ENCODE measurements around the gene UBE2D3. TPM values are rescaled to one million over a fixed set of nuclear protein-coding genes. Genes with fewer than 3 reads are reported as not detected.
A peak's percentile ranks its signal among the peaks of the same experiment; 100 is the strongest.

Gene UBE2D3
- total and polyA plus RNA-seq, 4 donors, result 207 to 263 (median 247) TPM

- Histone ChIP-seq H3K27me3 (ENCODE audit: control insufficient read depth, insufficient read depth, low read length) (no peaks in the 10 kb centered on the region), H3K27ac (ENCODE audit: low read depth, low read length) (no peak overlapping the region), H3K9me3 (ENCODE audit: control insufficient read depth, insufficient read depth, low read length) (no peaks in the 10 kb centered on the region), H3K36me3 (ENCODE audit: control insufficient read depth, insufficient read depth, low read length) (no peaks in the 10 kb centered on the region), H3K4me1 (ENCODE audit: control insufficient read depth, insufficient read depth, low read length) (peaks cover 3% of the 10 kb centered on the region), H3K4me3 (ENCODE audit: low read depth, low read length) (no peak overlapping the region)
- no CpG with 5 or more reads among the region's 1 CpG for WGBS (ENCODE audit: insufficient coverage)
- no peak for DNase-seq (ENCODE audit: low read depth in 4 of 6, low spot score in 6 of 6)
These were observed 5.3 kb upstream of the UBE2D3 start for GRCh38 chr4:102832667-102833066.

GRCh38 chr4:102832105-102832504, 4.8 kb upstream of the UBE2D3 start:
- DNase-seq (ENCODE audit: low read depth in 4 of 6, low spot score in 6 of 6), result no peak
- WGBS (ENCODE audit: insufficient coverage), result 86% methylated on average over 3 of the region's 4 CpGs
- no peak overlapping the region for H3K27ac ChIP-seq (ENCODE audit: low read depth, low read length)
- no peaks in the 10 kb centered on the region for H3K9me3 ChIP-seq (ENCODE audit: control insufficient read depth, insufficient read depth, low read length)
- H3K27me3 ChIP-seq (ENCODE audit: control insufficient read depth, insufficient read depth, low read length), result no peaks in the 10 kb centered on the region
- H3K4me1 ChIP-seq (ENCODE audit: control insufficient read depth, insufficient read depth, low read length), result peaks cover 3% of the 10 kb centered on the region
- no peak overlapping the region for H3K4me3 ChIP-seq (ENCODE audit: low read depth, low read length)
- no peaks in the 10 kb centered on the region for H3K36me3 ChIP-seq (ENCODE audit: control insufficient read depth, insufficient read depth, low read length)

- H3K4me3 ChIP-seq (ENCODE audit: low read depth, low read length), result no peak overlapping the region
- no peaks in the 10 kb centered on the region for H3K27me3 ChIP-seq (ENCODE audit: control insufficient read depth, insufficient read depth, low read length)
- WGBS (ENCODE audit: insufficient coverage), result no CpG with 5 or more reads among the region's 7 CpGs
- H3K36me3 ChIP-seq (ENCODE audit: control insufficient read depth, insufficient read depth, low read length), result no peaks in the 10 kb centered on the region
- peaks cover 3% of the 10 kb centered on the region for H3K4me1 ChIP-seq (ENCODE audit: control insufficient read depth, insufficient read depth, low read length)
- H3K27ac ChIP-seq (ENCODE audit: low read depth, low read length), result no peak overlapping the region
- no peak for DNase-seq (ENCODE audit: low read depth in 4 of 6, low spot score in 6 of 6)
- H3K9me3 ChIP-seq (ENCODE audit: control insufficient read depth, insufficient read depth, low read length), result no peaks in the 10 kb centered on the region
These were observed 2.5 kb upstream of the UBE2D3 start for GRCh38 chr4:102829803-102830202.

- no peaks in the 10 kb centered on the region for H3K27me3 ChIP-seq (ENCODE audit: control insufficient read depth, insufficient read depth, low read length)
- H3K27ac ChIP-seq (ENCODE audit: low read depth, low read length), result peak overlapping the region; percentile 100
- 0% methylated on average over 4 of the region's 4 CpGs for WGBS (ENCODE audit: insufficient coverage)
- peak overlapping the region; percentile 99 for H3K4me3 ChIP-seq (ENCODE audit: low read depth, low read length)
- DNase-seq (ENCODE audit: low read depth in 4 of 6, low spot score in 6 of 6), result no peak
- H3K4me1 ChIP-seq (ENCODE audit: control insufficient read depth, insufficient read depth, low read length), result peaks cover 3% of the 10 kb centered on the region
- no peaks in the 10 kb centered on the region for H3K9me3 ChIP-seq (ENCODE audit: control insufficient read depth, insufficient read depth, low read length)
- H3K36me3 ChIP-seq (ENCODE audit: control insufficient read depth, insufficient read depth, low read length), result no peaks in the 10 kb centered on the region
These were observed 1.1 kb upstream of the UBE2D3 start for GRCh38 chr4:102828497-102828808.

- WGBS (ENCODE audit: insufficient coverage), result 0% methylated on average over 41 of the region's 50 CpGs
- peak overlapping the region; percentile 99 for H3K4me3 ChIP-seq (ENCODE audit: low read depth, low read length)
- H3K4me1 ChIP-seq (ENCODE audit: control insufficient read depth, insufficient read depth, low read length), result peaks cover 3% of the 10 kb centered on the region
- no peaks in the 10 kb centered on the region for H3K36me3 ChIP-seq (ENCODE audit: control insufficient read depth, insufficient read depth, low read length)
- peak overlapping the region; percentile 100 for H3K27ac ChIP-seq (ENCODE audit: low read depth, low read length)
- H3K9me3 ChIP-seq (ENCODE audit: control insufficient read depth, insufficient read depth, low read length), result no peaks in the 10 kb centered on the region
- peak; percentile 98 to 100 (median 100) for DNase-seq (ENCODE audit: low read depth in 4 of 6, low spot score in 6 of 6)
- H3K27me3 ChIP-seq (ENCODE audit: control insufficient read depth, insufficient read depth, low read length), result no peaks in the 10 kb centered on the region
These were observed 534 bp upstream of the UBE2D3 start for GRCh38 chr4:102827674-102828496.

GRCh38 chr4:102826105-102826889, 1.1 kb downstream of the UBE2D3 start:
- DNase-seq (ENCODE audit: low read depth in 4 of 6, low spot score in 6 of 6), result peak in 1 of 6 donors; percentile 12
- WGBS (ENCODE audit: insufficient coverage), result 0% methylated on average over 38 of the region's 38 CpGs
- peak overlapping the region; percentile 99 for H3K4me3 ChIP-seq (ENCODE audit: low read depth, low read length)

GRCh38 chr4:102825261-102826091, 1.9 kb downstream of the UBE2D3 start:
- H3K9me3 ChIP-seq (ENCODE audit: control insufficient read depth, insufficient read depth, low read length), result no peaks in the 10 kb centered on the region
- H3K27ac ChIP-seq (ENCODE audit: low read depth, low read length), result peak overlapping the region; percentile 100
- peak; percentile 33 to 89 (median 64) for DNase-seq (ENCODE audit: low read depth in 4 of 6, low spot score in 6 of 6)
- H3K36me3 ChIP-seq (ENCODE audit: control insufficient read depth, insufficient read depth, low read length), result peaks cover 3% of the 10 kb centered on the region
- WGBS (ENCODE audit: insufficient coverage), result 0% methylated on average over 11 of the region's 23 CpGs
- H3K4me3 ChIP-seq (ENCODE audit: low read depth, low read length), result peak overlapping the region; percentile 99
- peaks cover 7% of the 10 kb centered on the region for H3K4me1 ChIP-seq (ENCODE audit: control insufficient read depth, insufficient read depth, low read length)
- H3K27me3 ChIP-seq (ENCODE audit: control insufficient read depth, insufficient read depth, low read length), result no peaks in the 10 kb centered on the region

More at GRCh38 chr4:102826105-102826889, 1.1 kb downstream of the UBE2D3 start:
- no peaks in the 10 kb centered on the region for H3K9me3 ChIP-seq (ENCODE audit: control insufficient read depth, insufficient read depth, low read length)
- H3K4me1 ChIP-seq (ENCODE audit: control insufficient read depth, insufficient read depth, low read length), result peaks cover 7% of the 10 kb centered on the region
- no peaks in the 10 kb centered on the region for H3K27me3 ChIP-seq (ENCODE audit: control insufficient read depth, insufficient read depth, low read length)
- H3K36me3 ChIP-seq (ENCODE audit: control insufficient read depth, insufficient read depth, low read length), result peaks cover 3% of the 10 kb centered on the region
- H3K27ac ChIP-seq (ENCODE audit: low read depth, low read length), result peak overlapping the region; percentile 100

GRCh38 chr4:102824398-102824797, 3.0 kb downstream of the UBE2D3 start:
- H3K36me3 ChIP-seq (ENCODE audit: control insufficient read depth, insufficient read depth, low read length), result peaks cover 3% of the 10 kb centered on the region
- no peak for DNase-seq (ENCODE audit: low read depth in 4 of 6, low spot score in 6 of 6)
- no peaks in the 10 kb centered on the region for H3K9me3 ChIP-seq (ENCODE audit: control insufficient read depth, insufficient read depth, low read length)
- H3K27me3 ChIP-seq (ENCODE audit: control insufficient read depth, insufficient read depth, low read length), result no peaks in the 10 kb centered on the region
- peaks cover 7% of the 10 kb centered on the region for H3K4me1 ChIP-seq (ENCODE audit: control insufficient read depth, insufficient read depth, low read length)
- 0% methylated on average over 1 of the region's 2 CpGs for WGBS (ENCODE audit: insufficient coverage)
- H3K27ac ChIP-seq (ENCODE audit: low read depth, low read length), result no peak overlapping the region
- H3K4me3 ChIP-seq (ENCODE audit: low read depth, low read length), result peak overlapping the region; percentile 99

- Histone ChIP-seq H3K4me3 (ENCODE audit: low read depth, low read length) (peak overlapping the region; percentile 1), H3K27ac (ENCODE audit: low read depth, low read length) (no peak overlapping the region), H3K36me3 (ENCODE audit: control insufficient read depth, insufficient read depth, low read length) (peaks cover 3% of the 10 kb centered on the region), H3K9me3 (ENCODE audit: control insufficient read depth, insufficient read depth, low read length) (no peaks in the 10 kb centered on the region), H3K27me3 (ENCODE audit: control insufficient read depth, insufficient read depth, low read length) (no peaks in the 10 kb centered on the region), H3K4me1 (ENCODE audit: control insufficient read depth, insufficient read depth, low read length) (peaks cover 4% of the 10 kb centered on the region)
- no peak for DNase-seq (ENCODE audit: low read depth in 4 of 6, low spot score in 6 of 6)
- WGBS (ENCODE audit: insufficient coverage), result 60% methylated on average over 1 of the region's 4 CpGs
These were observed 3.5 kb downstream of the UBE2D3 start for GRCh38 chr4:102823897-102824296.

All from spinal cord (tissue), 10 donors.